Sigmoid colon (tissue), 7 donors: ENCODE data around the gene RASGRF2. TPM values are rescaled to one million over a fixed set of nuclear protein-coding genes. Genes with fewer than 3 reads are reported as not detected.

ENCODE experiments used
- DNase-seq: peaks from one replicate; pipeline ENCODE4 v3.0.0-alpha.2; 2019
- H3K27ac ChIP-seq, 4 donors: fragments of 200-600 bp; sonication (generic); one replicate each; pipeline ENCODE4 v1.5.1; 2016 to 2019; ENCODE audit warnings: mild to moderate bottlenecking in 1 of 4
- H3K27me3 ChIP-seq, 3 donors: fragments of 200-600 bp; sonication (generic); one replicate each; pipeline ENCODE4 v1.5.1; 2019; ENCODE audit warnings: mild to moderate bottlenecking in 1 of 3
- H3K36me3 ChIP-seq, 4 donors: fragments of 200-600 bp; sonication (generic); one replicate each; pipeline ENCODE4 v1.5.1; 2016 to 2019
- H3K4me1 ChIP-seq, 4 donors: fragments of 200-600 bp; sonication (generic); one replicate each; pipeline ENCODE4 v1.5.1; 2017 to 2019
- H3K4me3 ChIP-seq, 4 donors: fragments of 200-600 bp; sonication (generic); one replicate each; pipeline ENCODE4 v1.5.1; 2017 to 2019; ENCODE audit warnings: mild to moderate bottlenecking in 2 of 4, moderate library complexity in 1 of 4
- H3K9me3 ChIP-seq, 4 donors: fragments of 200-600 bp in 3 of 4; sonication (generic) in 3 of 4; one replicate each; pipeline versions ENCODE4 v1.5.1 to v1.6.1; 2013 to 2019
- CTCF ChIP-seq, 4 experiments: fragments of 450-650 bp in 3 of 4; fragments of 200-600 bp in 1 of 4; IDR thresholded peaks; one replicate each; pipeline ENCODE4 v1.5.1; 2016 to 2019; ENCODE audit warnings: antibody characterized with exemption in 4 of 4, mild to moderate bottlenecking in 3 of 4, moderate library complexity in 2 of 4
- EP300 ChIP-seq, 4 donors: sonication (generic); formaldehyde crosslinking; IDR thresholded peaks; one replicate each; pipeline ENCODE4 v1.6.1; 2017; ENCODE audit warnings: antibody characterized with exemption in 4 of 4
- POLR2A ChIP-seq, 2 donors: fragments of 450-650 bp; IDR thresholded peaks; one replicate each; pipeline ENCODE4 v1.6.1; 2016; ENCODE audit warnings: antibody characterized with exemption in 2 of 2, mild to moderate bottlenecking in 2 of 2, moderate library complexity in 2 of 2
- POLR2AphosphoS5 ChIP-seq, 4 donors: sonication (generic); formaldehyde crosslinking; IDR thresholded peaks; one replicate each; pipeline ENCODE4 v1.6.1; 2017; ENCODE audit warnings: antibody characterized with exemption in 4 of 4
- WGBS, 2 donors: extraction: QIAGEN DNeasy Blood & Tissue Kit; methylation state at CpG; one replicate each; pipeline ENCODE4 v1.1.7; 2013; 5-methylcytosine and 5-hydroxymethylcytosine counted together
- intact Hi-C: fragments of 100-400 bp; cut with DNase I; formaldehyde crosslinking; loops from one replicate; pipeline ENCODE4 v1.15.1; 2023
- polyA plus RNA-seq, 3 donors: library from polyadenylated mRNA; stranded (reverse); fragments of 200-250 nt; gene quantifications; one replicate each; pipeline ENCODE4 v1.2.3, GENCODE V29; 2013
- total RNA-seq, 4 donors: library from RNA; depleted of rRNA; stranded (reverse); fragments of >200 nt; gene quantifications; one replicate each; pipeline ENCODE4 v1.1.0, GENCODE V29; 2016
- donor health status: healthy with polysubstance abuse.
- donor health status: Bipolar disorder and iron deficiency.
- donor health status: healthy.

The RASGRF2 gene
- total and polyA plus RNA-seq, 7 donors = under 0.01 to 9.5 (median 6.8) TPM

GRCh38 chr5:81091199-81091598, 131.0 kb downstream of the RASGRF2 start:
- Histone ChIP-seq H3K27me3 (no peaks in the 10 kb centered on the region), H3K4me3 (no peak overlapping the region), H3K36me3 (peaks cover 0 to 9% (median 0%) of the 10 kb centered on the region in 4 donors), H3K27ac (no peak overlapping the region), H3K9me3 (no peaks in the 10 kb centered on the region), H3K4me1 (no peaks in the 10 kb centered on the region)
- WGBS, 2 donors = 91 to 94% methylated on average over 3 of the region's 3 CpGs
- TF ChIP-seq CTCF (IDR thresholded peaks at IDR 0.05) (no peak), POLR2AphosphoS5 (IDR thresholded peaks at IDR 0.05) (no peak), EP300 (IDR thresholded peaks at IDR 0.05) (no peak), POLR2A (IDR thresholded peaks at IDR 0.05) (no peak)
- DNase-seq = no peak
- intact Hi-C loops = no loop called here

- WGBS, 2 donors = 85 to 96% methylated on average over 2 of the region's 2 CpGs
- H3K27me3 ChIP-seq = no peaks in the 10 kb centered on the region
- H3K27ac ChIP-seq = no peak overlapping the region
- H3K4me1 ChIP-seq = no peaks in the 10 kb centered on the region
- TF ChIP-seq EP300 (IDR thresholded peaks at IDR 0.05) = no peak
- no peak for TF ChIP-seq POLR2AphosphoS5 (IDR thresholded peaks at IDR 0.05)
- no peak for TF ChIP-seq CTCF (IDR thresholded peaks at IDR 0.05)
- TF ChIP-seq POLR2A (IDR thresholded peaks at IDR 0.05) = no peak
- DNase-seq = no peak
- H3K4me3 ChIP-seq = no peak overlapping the region
- intact Hi-C loops = no loop called here
- H3K9me3 ChIP-seq = no peaks in the 10 kb centered on the region
- no peaks in the 10 kb centered on the region for H3K36me3 ChIP-seq
Measured at GRCh38 chr5:81093536-81094196, 133.5 kb downstream of the RASGRF2 start.

GRCh38 chr5:81095835-81096234, 135.7 kb downstream of the RASGRF2 start:
- Histone ChIP-seq H3K4me1 (no peaks in the 10 kb centered on the region), H3K9me3 (no peaks in the 10 kb centered on the region), H3K27ac (no peak overlapping the region), H3K4me3 (no peak overlapping the region), H3K27me3 (no peaks in the 10 kb centered on the region), H3K36me3 (no peaks in the 10 kb centered on the region)
- intact Hi-C loops = no loop called here
- DNase-seq = no peak
- TF ChIP-seq POLR2A (IDR thresholded peaks at IDR 0.05) (no peak), CTCF (IDR thresholded peaks at IDR 0.05) (no peak), POLR2AphosphoS5 (IDR thresholded peaks at IDR 0.05) (no peak), EP300 (IDR thresholded peaks at IDR 0.05) (no peak)
- 92 to 98% methylated on average over 1 of the region's 1 CpG for WGBS, 2 donors

- Histone ChIP-seq H3K4me1 (no peaks in the 10 kb centered on the region), H3K9me3 (no peaks in the 10 kb centered on the region), H3K36me3 (no peaks in the 10 kb centered on the region), H3K27me3 (no peaks in the 10 kb centered on the region), H3K4me3 (no peak overlapping the region), H3K27ac (no peak overlapping the region)
- DNase-seq = no peak
- intact Hi-C loops = no loop called here
- TF ChIP-seq EP300 (IDR thresholded peaks at IDR 0.05) (no peak), POLR2A (IDR thresholded peaks at IDR 0.05) (no peak), POLR2AphosphoS5 (IDR thresholded peaks at IDR 0.05) (no peak), CTCF (IDR thresholded peaks at IDR 0.05) (no peak)
- WGBS, 2 donors = 94 to 95% methylated on average over 3 of the region's 3 CpGs
Measured at GRCh38 chr5:81097713-81098112, 137.6 kb downstream of the RASGRF2 start.
